ENCODE results near the gene GCNT1.

DNA sequence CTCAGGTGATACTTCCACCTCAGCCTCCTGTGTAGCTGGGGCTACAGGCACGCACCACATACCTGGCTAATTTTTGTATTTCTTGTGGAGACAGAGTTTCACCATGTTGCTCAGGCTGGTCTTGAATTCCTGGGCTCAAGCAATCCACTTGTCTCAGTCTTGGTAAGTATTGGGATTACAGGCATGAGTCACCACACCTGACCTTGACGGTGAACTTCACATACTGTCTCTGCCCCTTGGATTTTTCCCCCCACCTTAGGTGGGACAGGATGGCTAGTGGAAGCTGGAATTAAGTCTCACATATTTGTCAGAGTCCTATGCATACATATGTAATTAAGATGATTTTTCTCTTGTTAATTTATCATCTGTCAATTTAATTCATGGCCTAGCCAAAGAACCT lies 43.8 kb upstream of the GCNT1 start:
- TF ChIP-seq, protein P1, sequence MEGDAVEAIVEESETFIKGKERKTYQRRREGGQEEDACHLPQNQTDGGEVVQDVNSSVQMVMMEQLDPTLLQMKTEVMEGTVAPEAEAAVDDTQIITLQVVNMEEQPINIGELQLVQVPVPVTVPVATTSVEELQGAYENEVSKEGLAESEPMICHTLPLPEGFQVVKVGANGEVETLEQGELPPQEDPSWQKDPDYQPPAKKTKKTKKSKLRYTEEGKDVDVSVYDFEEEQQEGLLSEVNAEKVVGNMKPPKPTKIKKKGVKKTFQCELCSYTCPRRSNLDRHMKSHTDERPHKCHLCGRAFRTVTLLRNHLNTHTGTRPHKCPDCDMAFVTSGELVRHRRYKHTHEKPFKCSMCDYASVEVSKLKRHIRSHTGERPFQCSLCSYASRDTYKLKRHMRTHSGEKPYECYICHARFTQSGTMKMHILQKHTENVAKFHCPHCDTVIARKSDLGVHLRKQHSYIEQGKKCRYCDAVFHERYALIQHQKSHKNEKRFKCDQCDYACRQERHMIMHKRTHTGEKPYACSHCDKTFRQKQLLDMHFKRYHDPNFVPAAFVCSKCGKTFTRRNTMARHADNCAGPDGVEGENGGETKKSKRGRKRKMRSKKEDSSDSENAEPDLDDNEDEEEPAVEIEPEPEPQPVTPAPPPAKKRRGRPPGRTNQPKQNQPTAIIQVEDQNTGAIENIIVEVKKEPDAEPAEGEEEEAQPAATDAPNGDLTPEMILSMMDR (IDR thresholded peaks at IDR 0.05) = no peak
- no peak for TF ChIP-seq POLR2AphosphoS5 (IDR thresholded peaks at IDR 0.05)
